Urothelium cell line (cell line): Measurements from ENCODE around the gene A4GNT.
"Not testable (repeated sequence)": the region's sequence is repeated elsewhere in the genome, so short reads cannot be mapped to it uniquely, and the experiment has no call there.

ENCODE experiments used
- DNase-seq: peaks from one replicate; pipeline ENCODE4 v3.0.0; 2011; ENCODE audit warnings: low spot score, mixed read lengths
- FAIRE-seq: peaks from 2 replicates; lab custom pipeline; 2011; peaks lifted over from hg19 to GRCh38; lab: Jason Lieb, UNC

The A4GNT gene

GRCh38 chr3:138132239-138132638 lies at the start of gene A4GNT:
A4GNT (minus strand) TSS chr3:138132390; CDS start chr3:138131256, 1,134 bp downstream.
- DNase-seq (no peak), FAIRE-seq (no peak)

GRCh38 chr3:138180375-138181029 lies 48.3 kb upstream of the A4GNT start:
- no peak for FAIRE-seq
- DNase-seq: no peak

DNA sequence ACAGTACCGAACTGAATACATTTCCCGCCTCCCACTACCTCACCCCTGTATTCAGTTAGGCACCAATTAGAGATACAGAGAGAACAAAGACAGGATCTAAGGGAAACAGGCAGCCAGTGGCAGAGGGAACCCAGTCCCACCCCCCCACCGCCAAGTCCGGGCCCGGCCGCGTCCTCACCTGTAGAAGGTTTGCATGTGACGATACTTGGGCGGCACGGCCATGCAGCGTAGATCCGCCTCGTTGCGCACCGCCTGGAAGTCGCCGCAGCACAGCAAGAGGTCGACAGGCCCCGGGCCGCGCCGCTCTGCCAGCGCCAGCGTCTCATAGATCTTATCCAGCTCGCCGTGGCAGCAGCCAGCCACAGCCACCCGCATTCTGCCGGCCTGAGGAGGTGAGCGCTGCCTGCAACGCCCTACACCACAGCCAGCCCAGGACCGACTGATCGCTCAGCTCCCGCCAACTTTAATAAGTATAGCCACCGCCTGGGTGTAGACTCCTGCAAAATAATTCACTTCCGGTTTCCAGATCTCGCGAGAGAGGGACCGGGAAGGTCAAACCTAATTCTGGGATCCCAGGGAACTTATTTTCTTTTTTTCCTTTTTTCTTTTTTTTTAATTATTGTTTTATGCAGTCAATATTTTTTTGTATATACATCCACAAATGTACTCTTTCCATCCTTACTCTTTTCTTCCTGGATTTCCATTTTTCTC lies 42.4 kb upstream of the A4GNT start, which contains the start of gene DBR1:
TSS of gene DBR1 (minus strand) at position 501 of the 711 bp plus-strand sequence. CDS start at position 375, 126 bp downstream.
- no peak for FAIRE-seq
- DNase-seq: peak; percentile 78

GRCh38 chr3:138173769-138174420 lies 41.7 kb upstream of the A4GNT start:
- no peak for FAIRE-seq
- DNase-seq: no peak

DNA sequence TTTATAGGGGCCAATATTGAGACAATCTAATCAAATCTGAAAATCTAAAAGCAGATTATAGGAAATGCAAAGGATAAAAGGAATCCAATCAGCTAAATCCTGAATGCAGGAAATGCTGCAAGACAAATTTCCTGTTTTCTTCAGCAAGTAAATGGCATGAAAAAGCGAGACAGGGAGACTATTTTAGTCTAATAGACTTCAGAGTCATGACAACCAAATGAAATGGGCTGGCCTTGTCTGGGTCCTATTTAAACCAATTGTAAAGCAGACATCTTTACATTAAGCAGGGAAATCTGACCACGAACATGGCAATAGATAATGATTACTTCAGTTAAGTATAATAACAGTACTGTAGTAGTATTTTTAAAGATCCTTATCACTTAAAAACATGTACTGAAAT lies 40.4 kb upstream of the A4GNT start:
- FAIRE-seq: no peak
- DNase-seq: no peak

GRCh38 chr3:138165061-138165460 lies 32.9 kb upstream of the A4GNT start:
- DNase-seq (no peak), FAIRE-seq (no peak)

DNA sequence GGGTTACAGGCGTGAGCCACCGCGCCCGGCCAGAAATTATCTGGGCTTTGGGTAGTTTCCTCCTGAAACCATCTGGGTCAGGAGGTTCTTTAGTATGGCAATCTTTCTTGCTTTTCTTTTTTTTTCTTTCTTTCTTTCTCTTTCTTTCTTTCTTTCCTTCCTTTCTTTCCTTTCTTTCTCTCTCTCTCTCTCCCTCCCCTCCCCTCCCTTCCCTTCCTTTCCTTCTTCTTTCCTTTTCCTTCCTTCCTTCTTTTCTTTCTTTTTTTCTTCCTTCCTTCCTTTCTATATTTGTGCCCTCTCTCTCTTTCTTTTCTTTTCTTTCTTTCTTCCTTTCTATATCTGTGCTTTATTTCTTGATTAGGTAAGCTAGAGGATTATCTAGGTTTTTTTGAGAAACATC lies 25.6 kb upstream of the A4GNT start:
- no peak for FAIRE-seq
- no peak for DNase-seq

GRCh38 chr3:138154534-138154933 lies 22.3 kb upstream of the A4GNT start:
- FAIRE-seq (no peak), DNase-seq (no peak)

- FAIRE-seq: no peak
- no peak for DNase-seq
These were observed 16.3 kb upstream of the A4GNT start for GRCh38 chr3:138148503-138148902.

- not testable (repeated sequence) for FAIRE-seq, DNase-seq
These were observed 10.0 kb upstream of the A4GNT start for GRCh38 chr3:138142181-138142580.

- no peak for FAIRE-seq
- DNase-seq: no peak
These were observed 8.8 kb upstream of the A4GNT start for GRCh38 chr3:138140940-138141339.

DNA sequence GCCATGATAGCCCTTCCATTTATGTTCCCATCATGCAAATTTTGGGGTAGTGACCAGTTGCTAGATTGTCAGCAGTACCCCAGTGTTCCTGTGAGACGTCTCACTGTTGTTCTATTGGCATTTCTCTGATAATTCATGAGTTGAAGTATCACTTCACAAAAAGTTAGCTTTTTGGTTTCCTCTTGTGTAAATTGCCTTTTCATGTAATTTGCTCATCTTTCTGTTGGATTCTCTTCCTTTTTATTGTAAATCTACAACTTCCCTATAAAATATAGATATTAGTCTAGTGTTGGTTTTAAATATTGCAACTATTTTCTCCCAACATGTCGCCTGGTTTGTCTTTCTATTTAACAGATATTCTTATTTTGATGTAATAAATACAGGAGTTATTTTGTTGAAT lies 7.5 kb upstream of the A4GNT start:
- FAIRE-seq (no peak), DNase-seq (no peak)

DNA sequence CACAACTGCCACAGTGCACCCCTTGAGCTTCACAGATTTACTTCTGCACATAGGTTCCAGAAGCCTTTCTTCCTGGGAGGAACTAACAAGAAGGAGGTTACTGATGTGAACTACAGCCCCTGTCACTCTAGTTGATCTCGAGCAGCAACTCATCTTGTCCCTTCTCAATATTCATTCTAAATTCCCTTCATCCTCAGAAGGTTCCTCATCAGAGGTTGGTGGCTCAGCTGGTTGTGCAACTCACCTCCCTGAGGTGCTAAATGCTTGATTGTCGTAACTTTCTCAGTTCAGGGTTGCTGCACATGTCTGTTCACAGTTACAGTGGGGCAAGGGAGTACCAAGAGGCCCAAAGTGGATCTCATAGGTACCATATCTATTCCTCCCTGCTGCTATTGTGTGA lies 5.7 kb upstream of the A4GNT start:
- FAIRE-seq: no peak
- no peak for DNase-seq

DNA sequence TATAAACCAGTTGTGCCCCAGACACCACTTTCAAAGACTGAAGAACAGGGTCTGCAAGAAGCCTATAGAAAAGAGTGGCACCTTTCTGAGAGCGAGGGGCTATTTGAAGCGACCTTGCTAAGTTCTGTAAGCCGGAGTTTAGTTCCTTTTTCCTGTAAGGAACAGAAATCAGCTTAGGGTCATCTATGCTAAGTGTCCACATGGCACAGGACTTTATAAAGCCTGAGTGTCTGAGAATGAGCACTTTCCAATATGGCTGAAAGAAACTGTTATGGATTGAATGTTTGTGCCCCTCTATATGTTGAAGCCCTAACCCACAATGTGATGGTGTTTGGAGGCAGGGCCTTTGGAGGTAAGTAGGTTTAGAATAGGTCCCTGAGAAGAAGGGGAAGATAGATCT lies 4.0 kb upstream of the A4GNT start:
- DNase-seq (no peak), FAIRE-seq (no peak)

GRCh38 chr3:138135833-138136194 lies 3.6 kb upstream of the A4GNT start:
- DNase-seq (no peak), FAIRE-seq (no peak)

DNA sequence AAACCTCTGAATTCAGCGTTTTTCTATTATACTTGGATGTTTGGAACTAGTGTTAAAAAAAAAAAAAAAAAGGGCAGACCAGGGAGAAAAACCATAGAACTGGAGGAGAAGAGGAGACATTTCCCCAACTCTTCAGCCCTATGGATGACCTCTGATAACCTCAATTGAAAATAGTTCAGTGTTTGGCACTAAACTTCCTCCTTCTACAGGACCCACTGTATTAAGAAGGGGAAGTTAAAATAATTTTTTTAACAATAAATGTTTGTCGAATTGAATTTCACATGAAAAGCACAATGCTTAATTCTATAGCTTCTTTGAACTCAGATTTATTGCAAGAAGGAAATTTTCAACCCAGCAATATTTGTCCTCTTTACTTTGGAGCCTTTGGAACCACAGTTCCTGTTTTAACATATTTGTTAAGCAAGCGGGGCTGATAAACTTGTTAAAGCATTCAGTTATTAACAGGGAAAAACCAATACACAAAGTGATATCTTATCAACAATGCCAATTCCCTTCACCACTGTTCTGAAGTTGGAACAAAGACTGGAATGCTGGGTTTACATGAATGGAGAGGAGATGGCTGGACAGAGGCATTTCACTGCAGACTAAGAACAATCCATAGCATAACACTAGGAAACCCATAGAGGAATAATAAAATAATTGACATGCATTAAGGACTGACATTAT lies 3.1 kb upstream of the A4GNT start:
- FAIRE-seq (no peak), DNase-seq (no peak)

GRCh38 chr3:138127636-138128365 lies 4.4 kb downstream of the A4GNT start:
- FAIRE-seq (no peak), DNase-seq (no peak)

DNA sequence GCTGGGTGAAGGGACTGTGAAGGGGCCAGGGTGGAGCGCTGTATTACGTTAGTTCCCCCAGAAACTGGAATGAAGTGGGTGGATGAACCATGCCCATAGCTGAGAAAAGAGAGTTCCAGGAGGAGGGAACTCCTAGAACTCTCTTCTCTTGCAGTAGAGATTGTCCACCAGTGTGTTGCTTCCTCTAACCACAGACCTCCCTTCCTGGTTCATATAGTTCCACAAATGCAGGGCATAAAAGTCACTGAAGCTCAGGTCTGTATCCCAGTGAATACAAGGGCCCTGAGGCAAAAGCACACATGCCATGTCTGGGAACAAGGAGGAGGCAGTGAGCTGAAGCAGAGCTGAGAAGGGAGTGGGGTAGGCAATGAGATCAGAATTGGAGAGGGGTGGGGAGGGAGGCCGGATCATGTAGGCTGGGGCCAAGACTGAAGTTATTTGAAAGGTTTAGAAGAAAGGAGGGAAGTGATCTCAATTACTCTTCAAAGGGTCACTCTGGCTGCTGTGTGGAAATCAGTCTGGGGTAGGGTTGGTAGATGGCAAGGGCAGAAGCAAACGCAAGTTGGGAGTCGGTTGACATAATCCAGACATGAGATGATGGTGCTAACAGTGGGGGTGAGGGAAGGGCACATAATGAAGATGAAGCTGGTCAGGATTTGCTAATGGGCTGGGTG lies 6.5 kb downstream of the A4GNT start:
- FAIRE-seq: no peak
- no peak for DNase-seq

DNA sequence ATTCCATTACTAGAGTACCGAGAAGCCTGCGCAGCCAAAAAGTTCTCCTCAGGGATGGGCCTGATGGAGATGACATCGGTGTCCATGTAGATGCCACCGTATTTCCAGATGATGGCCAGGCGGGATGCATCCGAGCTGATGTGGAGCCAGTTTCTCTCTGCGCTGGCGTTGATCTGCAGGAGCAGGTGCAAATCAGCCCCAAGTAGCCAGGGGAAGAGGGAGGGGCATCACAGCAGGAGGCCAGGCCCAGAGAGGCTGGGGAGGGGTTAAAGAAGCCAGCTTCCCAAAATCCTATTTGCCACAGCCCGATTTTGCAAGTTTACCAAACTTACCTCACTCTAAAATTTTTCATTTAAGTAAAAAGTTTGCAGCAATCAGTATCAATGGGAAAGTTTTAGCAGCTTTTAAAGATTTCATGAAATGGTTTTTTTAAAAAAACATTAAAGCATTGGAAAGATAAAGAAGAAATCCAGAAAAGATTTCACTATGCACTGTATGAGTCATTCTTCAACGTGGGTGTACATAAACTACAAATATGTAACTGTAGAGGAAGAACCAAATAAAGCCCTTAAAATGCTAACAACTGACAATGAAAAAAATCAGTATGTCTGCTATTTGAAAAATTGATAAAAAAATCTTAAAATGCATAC lies 7.4 kb downstream of the A4GNT start:
- FAIRE-seq (no peak), DNase-seq (no peak)

DNA sequence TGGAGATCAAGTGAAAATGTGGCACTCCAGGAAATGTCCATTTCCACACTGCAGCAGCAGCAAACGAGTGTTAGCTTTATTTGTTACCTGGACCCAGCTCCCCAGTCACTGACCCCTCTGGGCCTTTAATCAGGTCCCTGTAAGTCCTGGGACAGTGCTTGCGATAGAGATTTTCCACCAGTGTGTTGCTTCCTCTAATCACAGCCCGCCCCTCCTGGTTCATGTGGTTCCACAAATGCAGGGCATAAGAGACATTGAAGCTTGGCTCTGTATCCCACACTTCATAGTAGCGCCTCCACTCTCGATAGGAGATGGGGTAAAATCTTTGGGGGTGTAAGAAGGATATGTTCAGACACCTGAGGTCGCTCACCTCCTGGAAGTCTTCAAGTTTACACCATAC lies 8.0 kb downstream of the A4GNT start:
- FAIRE-seq: no peak
- no peak for DNase-seq
